Measurements from ENCODE around the gene JAK1. TPM values are rescaled to one million over a fixed set of nuclear protein-coding genes. Genes with fewer than 3 reads are reported as not detected.
A peak's percentile ranks its signal among the peaks of the same experiment; 100 is the strongest.
"Not testable (repeated sequence)": the region's sequence is repeated elsewhere in the genome, so short reads cannot be mapped to it uniquely, and the experiment has no call there.

JAK1 gene
- total RNA-seq, 1 donor from 2014 or later: 43.3 TPM

DNA sequence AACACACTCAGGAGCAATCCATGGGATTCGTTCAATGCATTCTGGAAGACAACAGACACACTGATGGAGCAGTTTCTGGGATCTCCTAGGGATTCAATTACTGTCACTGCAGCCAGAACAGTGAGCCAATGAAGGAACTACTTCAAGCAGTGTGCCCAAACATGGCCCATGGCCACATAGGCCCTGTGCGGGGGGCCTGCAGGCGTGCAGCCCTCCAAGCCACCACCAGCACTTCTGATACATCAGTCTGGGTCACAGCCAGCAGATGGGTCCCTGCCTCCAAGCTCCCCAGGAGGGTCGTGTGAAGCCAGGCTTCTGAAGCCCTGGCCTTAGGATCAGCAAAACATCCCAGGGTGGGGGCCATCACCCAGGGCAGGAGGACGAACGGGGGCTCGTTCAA, 122.2 kb downstream of the JAK1 start:
- no peak for DNase-seq (ENCODE audit: low spot score)
- no peak for ATAC-seq

DNA sequence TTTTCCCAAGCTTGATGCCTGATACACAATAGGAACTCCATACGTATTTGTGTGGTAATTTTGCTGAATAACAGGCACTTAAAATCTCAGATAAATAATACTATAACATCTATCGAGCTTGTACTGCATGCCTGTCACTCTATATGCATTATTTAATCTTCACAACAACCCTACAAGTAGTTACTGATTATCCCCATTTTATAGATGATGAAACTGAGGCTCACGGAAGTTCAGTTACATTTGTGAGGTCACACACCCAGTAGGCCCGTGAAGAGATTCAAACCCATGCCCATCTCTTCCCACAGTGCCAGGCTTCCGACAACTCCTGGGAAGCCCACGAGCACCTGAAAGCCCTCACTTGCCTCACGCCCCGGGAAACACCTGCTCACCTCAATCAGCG, 122.7 kb downstream of the JAK1 start:
- no peak for DNase-seq (ENCODE audit: low spot score)

DNA sequence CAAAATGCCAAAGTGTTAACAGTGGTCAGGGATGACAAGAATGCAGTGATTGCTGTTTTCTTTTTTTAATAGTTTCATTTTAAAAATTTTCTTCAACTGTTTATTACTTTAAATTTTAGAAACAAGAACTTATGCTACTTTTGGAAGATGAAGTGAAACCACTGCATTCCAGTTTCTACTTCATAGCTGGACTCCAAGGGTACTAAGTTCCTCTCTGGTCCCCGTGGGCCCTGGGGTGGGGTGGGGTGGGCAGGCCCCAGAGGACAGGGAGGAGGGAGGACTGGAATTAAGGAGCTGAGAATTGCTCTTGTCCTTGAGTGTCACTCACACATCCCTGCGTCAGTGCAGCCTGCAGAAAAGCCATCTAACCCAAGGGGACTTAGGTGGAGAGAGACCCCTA, 124.1 kb downstream of the JAK1 start:
- no peak for ATAC-seq

More for the DNA sequence above, 122.7 kb downstream of the JAK1 start:
- no peak for ATAC-seq

GRCh38 chr1:64841330-64842065, 124.9 kb downstream of the JAK1 start:
- no peak for ATAC-seq
- DNase-seq (ENCODE audit: low spot score): no peak

More for the DNA sequence above, 124.1 kb downstream of the JAK1 start:
- DNase-seq (ENCODE audit: low spot score): no peak

- no peak for ATAC-seq
- DNase-seq (ENCODE audit: low spot score): no peak
These were observed 126.5 kb downstream of the JAK1 start for GRCh38 chr1:64839732-64840405.

- no peak for ATAC-seq
These were observed 127.1 kb downstream of the JAK1 start for GRCh38 chr1:64839261-64839660.

GRCh38 chr1:64838486-64838885, 127.9 kb downstream of the JAK1 start:
- no peak for DNase-seq (ENCODE audit: low spot score)
- ATAC-seq: peak; percentile 14

More at GRCh38 chr1:64839261-64839660, 127.1 kb downstream of the JAK1 start:
- DNase-seq (ENCODE audit: low spot score): no peak

- no peak for ATAC-seq
- no peak for DNase-seq (ENCODE audit: low spot score)
These were observed 129.5 kb downstream of the JAK1 start for GRCh38 chr1:64836802-64837201.

- DNase-seq (ENCODE audit: low spot score) (no peak), ATAC-seq (no peak)
These were observed 131.6 kb downstream of the JAK1 start for GRCh38 chr1:64834734-64835133.

DNA sequence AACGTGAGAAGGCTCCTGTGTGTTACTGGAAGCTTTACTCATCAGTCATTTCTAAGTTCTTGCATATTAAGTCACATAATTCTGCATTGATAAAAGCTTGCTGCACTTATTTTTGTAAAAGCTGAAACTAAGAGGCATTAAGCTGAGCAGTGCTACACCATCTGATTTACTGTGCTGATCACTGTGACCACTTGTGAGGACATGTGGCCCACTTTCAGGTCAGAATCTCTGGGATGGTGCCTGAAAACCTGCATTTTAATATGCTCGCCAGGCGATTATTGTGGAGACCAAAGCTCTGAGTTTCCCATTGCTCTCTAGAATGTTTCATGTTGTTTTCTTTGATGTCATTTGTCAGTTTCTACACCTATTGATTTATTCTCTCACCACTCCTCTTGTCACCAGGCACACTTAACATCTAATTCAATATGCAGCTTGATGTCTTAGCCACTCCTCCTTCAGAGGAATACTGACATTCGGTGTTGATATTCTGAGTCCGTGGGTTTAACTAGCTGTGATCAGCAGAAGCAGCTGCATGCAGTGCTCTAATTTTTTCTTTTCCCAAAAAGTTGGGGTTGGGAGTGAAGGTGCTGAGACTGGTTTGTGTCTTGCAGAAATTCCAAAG, 136.2 kb downstream of the JAK1 start:
- DNase-seq (ENCODE audit: low spot score) (no peak), ATAC-seq (no peak)

DNA sequence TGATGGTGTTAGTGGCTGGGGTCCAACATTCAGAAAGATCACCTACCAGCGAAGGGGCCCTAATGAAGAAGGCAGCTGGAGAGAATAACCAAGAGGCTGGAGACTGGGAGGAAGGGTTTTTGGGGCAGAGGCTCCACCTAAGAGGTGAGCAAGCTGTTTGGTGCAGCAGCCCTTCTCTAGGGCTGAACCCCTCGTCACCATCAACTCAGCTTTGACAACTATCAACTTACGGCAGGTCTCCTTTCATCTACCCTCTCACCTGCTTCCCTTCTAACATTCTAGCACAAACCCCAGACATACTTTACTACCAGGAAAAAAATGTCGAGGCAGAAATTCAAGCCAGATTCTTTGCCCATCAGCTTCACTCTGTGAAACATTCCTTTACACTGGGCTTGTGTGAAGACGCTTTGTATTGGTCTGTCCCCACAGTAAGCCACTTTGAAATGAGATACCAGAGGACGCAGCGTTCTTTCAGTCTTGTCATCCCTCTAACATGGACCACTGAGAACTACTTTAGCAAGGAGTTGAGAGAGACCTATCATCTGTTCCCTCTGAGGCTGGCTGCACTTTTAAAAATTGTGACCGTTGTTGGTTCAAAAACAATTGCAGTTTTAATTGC, 136.8 kb downstream of the JAK1 start:
- ATAC-seq (no peak), DNase-seq (ENCODE audit: low spot score) (no peak)

DNA sequence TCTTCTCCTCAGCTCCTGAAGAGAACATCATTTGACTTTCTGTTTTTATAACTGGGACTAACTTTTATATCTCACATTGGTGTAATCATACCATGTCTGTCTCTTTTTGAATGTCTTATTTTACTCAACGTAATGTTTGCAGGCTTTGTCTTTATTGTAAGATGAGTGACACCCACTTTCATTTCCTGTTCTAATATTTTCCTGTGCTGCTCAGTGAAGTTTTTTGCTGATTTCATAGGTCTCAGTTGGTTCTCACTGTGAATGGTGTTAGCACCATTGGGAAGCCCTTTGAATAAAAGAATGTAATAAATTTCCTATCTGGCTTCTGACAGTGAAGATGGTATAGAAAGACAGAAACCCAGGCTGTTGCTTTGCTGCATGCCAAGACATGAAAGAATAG, 137.5 kb downstream of the JAK1 start:
- DNase-seq (ENCODE audit: low spot score): no peak
- ATAC-seq: no peak

DNA sequence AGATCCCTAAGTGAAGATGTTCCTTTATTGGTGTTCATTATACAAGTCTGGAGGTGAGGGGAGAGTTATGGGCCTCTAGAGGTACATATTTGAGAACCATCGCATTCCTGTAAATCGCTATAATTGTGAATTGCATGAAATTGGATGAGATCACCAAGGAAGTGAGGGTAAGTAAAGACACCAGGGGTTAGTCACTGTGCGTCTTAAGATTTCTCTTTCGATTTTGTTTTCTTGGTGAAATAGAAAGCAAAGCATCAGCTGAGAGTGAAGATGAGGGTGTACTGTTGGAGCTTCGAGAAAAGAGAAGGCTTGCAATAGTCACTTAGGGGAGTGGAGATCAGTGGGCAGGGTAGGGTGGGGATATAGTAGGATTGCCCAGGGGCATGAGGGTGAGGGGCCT, 139.4 kb downstream of the JAK1 start:
- ATAC-seq (no peak), DNase-seq (ENCODE audit: low spot score) (no peak)

GRCh38 chr1:64823691-64824476, 142.5 kb downstream of the JAK1 start:
- DNase-seq (ENCODE audit: low spot score) (no peak), ATAC-seq (peak; percentile 95)

GRCh38 chr1:64822621-64823020, 143.7 kb downstream of the JAK1 start:
- ATAC-seq (no peak), DNase-seq (ENCODE audit: low spot score) (no peak)

- not testable (repeated sequence) for DNase-seq (ENCODE audit: low spot score); ATAC-seq
These were observed 145.8 kb downstream of the JAK1 start for GRCh38 chr1:64820572-64820971.

DNA sequence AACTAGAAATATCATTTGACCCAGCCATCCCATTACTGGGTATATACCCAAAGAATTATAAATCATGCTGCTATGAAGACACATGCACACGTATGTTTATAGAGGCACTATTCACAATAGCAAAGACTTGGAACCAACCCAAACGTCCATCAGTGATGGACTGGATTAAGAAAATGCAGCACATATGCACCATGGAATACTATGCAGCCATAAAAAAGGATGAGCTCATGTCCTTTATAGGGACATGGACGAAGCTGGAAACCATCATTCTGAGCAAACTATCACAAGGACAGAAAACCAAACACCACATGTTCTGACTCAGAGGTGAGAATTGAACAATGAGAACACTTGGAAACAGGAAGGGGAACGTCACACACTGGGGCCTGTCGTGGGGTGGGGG, 149.0 kb downstream of the JAK1 start:
- DNase-seq (ENCODE audit: low spot score); ATAC-seq: not testable (repeated sequence)

DNA sequence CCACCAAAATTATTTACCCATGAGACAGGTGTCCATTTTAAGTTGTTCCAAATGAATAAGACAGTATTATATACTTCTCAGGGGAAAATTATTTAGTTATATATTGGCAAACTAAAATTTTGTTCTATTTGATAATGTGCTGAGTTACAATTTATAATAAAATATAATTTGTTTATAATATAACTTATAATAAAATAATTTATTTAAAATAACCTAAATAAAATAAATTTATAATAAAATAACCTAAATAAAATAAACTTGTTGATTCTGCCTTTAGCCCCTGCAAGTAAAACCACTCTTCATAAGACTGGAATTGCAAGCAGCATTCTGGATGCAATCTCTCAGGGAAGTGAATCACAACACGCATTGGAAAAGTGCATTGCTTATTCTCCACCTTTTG, 151.9 kb downstream of the JAK1 start:
- no peak for ATAC-seq
- no peak for DNase-seq (ENCODE audit: low spot score)

- DNase-seq (ENCODE audit: low spot score): no peak
- no peak for ATAC-seq
These were observed 155.2 kb downstream of the JAK1 start for GRCh38 chr1:64811131-64811530.

- DNase-seq (ENCODE audit: low spot score) (no peak), ATAC-seq (no peak)
These were observed 156.3 kb downstream of the JAK1 start for GRCh38 chr1:64810001-64810400.

DNA sequence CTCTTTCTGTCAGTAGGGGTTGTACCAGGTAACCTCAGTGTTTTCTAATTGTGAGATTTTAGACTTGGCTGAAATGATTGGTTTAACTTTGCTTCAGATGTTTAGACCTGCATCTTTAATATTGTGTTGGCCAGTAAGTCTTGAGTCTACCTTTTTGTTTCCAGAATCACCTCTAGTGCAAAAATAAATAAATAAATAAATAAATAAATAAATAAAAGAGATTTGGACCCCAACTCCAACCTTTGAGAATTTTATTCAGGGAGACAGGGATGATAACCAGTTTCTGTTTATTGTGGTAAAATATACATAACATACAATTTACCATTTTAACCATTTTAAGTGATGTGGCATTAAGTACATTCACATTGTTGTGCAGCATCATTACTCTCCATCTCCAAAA, 157.0 kb downstream of the JAK1 start:
- no peak for DNase-seq (ENCODE audit: low spot score)
- ATAC-seq: no peak
